ENCODE measurements around the gene CALHM3.

Gene CALHM3

GRCh38 chr10:103510791-103511752 lies 32.0 kb upstream of the CALHM3 start:
- TF ChIP-seq OSR1 (CRISPR knock-in tag; IDR thresholded peaks at IDR 0.05) (no peak), GLIS3 (CRISPR knock-in tag; IDR thresholded peaks at IDR 0.05) (no peak), ESRRG (CRISPR knock-in tag; IDR thresholded peaks at IDR 0.05) (no peak), PPARA (CRISPR knock-in tag; IDR thresholded peaks at IDR 0.05; ENCODE audit: borderline replicate concordance) (no peak), TSHZ2 (CRISPR knock-in tag; IDR thresholded peaks at IDR 0.05) (no peak), RARB (CRISPR knock-in tag; IDR thresholded peaks at IDR 0.05) (no peak), ZFP30 (CRISPR knock-in tag; IDR thresholded peaks at IDR 0.05) (no peak), ZFP3 (CRISPR knock-in tag; IDR thresholded peaks at IDR 0.05) (no peak), ISL1 (CRISPR knock-in tag; IDR thresholded peaks at IDR 0.05) (no peak), CREB5 (CRISPR knock-in tag; IDR thresholded peaks at IDR 0.05; ENCODE audit: low read depth) (no peak), ZNF565 (CRISPR knock-in tag; conservative IDR thresholded peaks at IDR 0.05; ENCODE audit: low read depth) (no peak)
- no peak for ATAC-seq

GRCh38 chr10:103510046-103510685 lies 31.1 kb upstream of the CALHM3 start:
- no peak for ATAC-seq
- TF ChIP-seq PATZ1 (CRISPR knock-in tag; IDR thresholded peaks at IDR 0.05; ENCODE audit: borderline replicate concordance) (no peak), ZNF565 (CRISPR knock-in tag; conservative IDR thresholded peaks at IDR 0.05; ENCODE audit: low read depth) (no peak), ISL1 (CRISPR knock-in tag; IDR thresholded peaks at IDR 0.05) (no peak), ARNTL (CRISPR knock-in tag; IDR thresholded peaks at IDR 0.05; ENCODE audit: borderline replicate concordance, low read depth) (no peak), CSRNP3 (CRISPR knock-in tag; IDR thresholded peaks at IDR 0.05) (no peak)

GRCh38 chr10:103507235-103508191 lies 28.5 kb upstream of the CALHM3 start:
- ATAC-seq: no peak
- TF ChIP-seq TCF4 (CRISPR knock-in tag; IDR thresholded peaks at IDR 0.05; ENCODE audit: borderline replicate concordance) (no peak), TOX (CRISPR knock-in tag; IDR thresholded peaks at IDR 0.05; ENCODE audit: borderline replicate concordance) (no peak), PPARA (CRISPR knock-in tag; IDR thresholded peaks at IDR 0.05; ENCODE audit: borderline replicate concordance) (no peak), ZNF70 (CRISPR knock-in tag; IDR thresholded peaks at IDR 0.05) (no peak), ARNTL (CRISPR knock-in tag; IDR thresholded peaks at IDR 0.05; ENCODE audit: borderline replicate concordance, low read depth) (no peak), POU6F1 (CRISPR knock-in tag; IDR thresholded peaks at IDR 0.05; ENCODE audit: borderline replicate concordance, low read depth) (no peak), CSRNP3 (CRISPR knock-in tag; IDR thresholded peaks at IDR 0.05) (no peak), CREB5 (CRISPR knock-in tag; IDR thresholded peaks at IDR 0.05; ENCODE audit: low read depth) (no peak)
